Large intestine (tissue), 3 donors: Measurements from ENCODE around the gene LRP2. TPM values are rescaled to one million over a fixed set of nuclear protein-coding genes. Genes with fewer than 3 reads are reported as not detected.
"Not testable (repeated sequence)": the region's sequence is repeated elsewhere in the genome, so short reads cannot be mapped to it uniquely, and the experiment has no call there.

ENCODE experiments used
- DNase-seq, 2 donors: peaks; one replicate each; pipeline versions ENCODE4 v3.0.0 to v3.0.0-alpha.2; 2013
- H3K27ac ChIP-seq: one replicate; pipeline ENCODE4 v1.5.1; 2013; ENCODE audit warnings: low read length
- H3K27me3 ChIP-seq: 2 replicates; pipeline ENCODE4 v1.6.1; 2013; ENCODE audit warnings: low read length; ENCODE audit not compliant: control insufficient read depth, insufficient read depth
- H3K36me3 ChIP-seq: 2 replicates; pipeline ENCODE4 v1.6.1; 2013; ENCODE audit warnings: low read length; ENCODE audit not compliant: control insufficient read depth, insufficient read depth
- H3K4me1 ChIP-seq: one replicate; pipeline ENCODE4 v1.6.1; 2013; ENCODE audit warnings: low read length; ENCODE audit not compliant: control insufficient read depth, insufficient read depth
- H3K4me3 ChIP-seq: one replicate; pipeline ENCODE4 v1.5.1; 2013; ENCODE audit warnings: low read length
- H3K9me3 ChIP-seq: one replicate; pipeline ENCODE4 v1.6.1; 2013; ENCODE audit warnings: mild to moderate bottlenecking, low read depth, low read length, moderate library complexity; ENCODE audit not compliant: control insufficient read depth
- WGBS: methylation state at CpG from one replicate; pipeline ENCODE4 v1.1.5; 2013; ENCODE audit warnings: low lambda C conversion rate; ENCODE audit not compliant: insufficient coverage; 5-methylcytosine and 5-hydroxymethylcytosine counted together
- polyA plus RNA-seq: library from polyadenylated mRNA; unstranded; fragments of 120-200 nt; gene quantifications from one replicate; pipeline ENCODE4 v1.2.1, GENCODE V29; 2013

Gene LRP2
- polyA plus RNA-seq, 1 donor: 4.4 TPM

DNA sequence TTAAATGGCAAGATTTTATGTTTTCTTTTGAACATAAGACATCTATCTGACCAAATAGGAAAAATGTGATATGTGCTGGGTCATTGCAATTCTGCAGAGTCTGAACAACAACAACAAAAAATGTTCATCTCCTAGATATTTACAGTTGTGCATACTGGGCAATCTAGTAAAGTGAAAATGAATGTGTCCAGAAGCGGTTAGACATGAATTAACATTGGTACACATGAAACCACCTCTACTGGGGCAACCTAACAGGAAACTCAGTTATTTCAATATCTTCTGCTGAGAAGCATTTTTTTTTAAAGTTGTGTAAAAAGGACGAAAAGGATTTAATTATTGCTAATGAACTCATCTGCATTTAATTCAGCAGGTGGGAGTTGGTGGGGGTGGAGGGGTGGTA lies 216.1 kb downstream of the LRP2 start:
- Histone ChIP-seq H3K4me3 (no peak overlapping the region), H3K27ac (no peak overlapping the region), H3K4me1 (no peaks in the 10 kb centered on the region), H3K36me3 (no peaks in the 10 kb centered on the region), H3K27me3 (no peaks in the 10 kb centered on the region), H3K9me3 (no peaks in the 10 kb centered on the region)
- no peak for DNase-seq
- 88% methylated on average over 1 of the region's 2 CpGs for WGBS

- H3K27me3 ChIP-seq: no peaks in the 10 kb centered on the region
- no peak for DNase-seq
- H3K9me3 ChIP-seq: no peaks in the 10 kb centered on the region
- H3K4me3 ChIP-seq: no peak overlapping the region
- peaks cover 3% of the 10 kb centered on the region for H3K36me3 ChIP-seq
- H3K27ac ChIP-seq: no peak overlapping the region
- WGBS: no CpG with 5 or more reads among the region's 3 CpGs
- H3K4me1 ChIP-seq: no peaks in the 10 kb centered on the region
Measured at GRCh38 chr2:169143998-169144397, 218.3 kb downstream of the LRP2 start.

- no peaks in the 10 kb centered on the region for H3K9me3 ChIP-seq
- no peak overlapping the region for H3K4me3 ChIP-seq
- WGBS: 20% methylated on average over 3 of the region's 10 CpGs
- H3K4me1 ChIP-seq: no peaks in the 10 kb centered on the region
- H3K36me3 ChIP-seq: peaks cover 3% of the 10 kb centered on the region
- no peak overlapping the region for H3K27ac ChIP-seq
- no peaks in the 10 kb centered on the region for H3K27me3 ChIP-seq
- DNase-seq: peak; percentile 6 to 23
Measured at GRCh38 chr2:169141713-169142352, 220.5 kb downstream of the LRP2 start.

DNA sequence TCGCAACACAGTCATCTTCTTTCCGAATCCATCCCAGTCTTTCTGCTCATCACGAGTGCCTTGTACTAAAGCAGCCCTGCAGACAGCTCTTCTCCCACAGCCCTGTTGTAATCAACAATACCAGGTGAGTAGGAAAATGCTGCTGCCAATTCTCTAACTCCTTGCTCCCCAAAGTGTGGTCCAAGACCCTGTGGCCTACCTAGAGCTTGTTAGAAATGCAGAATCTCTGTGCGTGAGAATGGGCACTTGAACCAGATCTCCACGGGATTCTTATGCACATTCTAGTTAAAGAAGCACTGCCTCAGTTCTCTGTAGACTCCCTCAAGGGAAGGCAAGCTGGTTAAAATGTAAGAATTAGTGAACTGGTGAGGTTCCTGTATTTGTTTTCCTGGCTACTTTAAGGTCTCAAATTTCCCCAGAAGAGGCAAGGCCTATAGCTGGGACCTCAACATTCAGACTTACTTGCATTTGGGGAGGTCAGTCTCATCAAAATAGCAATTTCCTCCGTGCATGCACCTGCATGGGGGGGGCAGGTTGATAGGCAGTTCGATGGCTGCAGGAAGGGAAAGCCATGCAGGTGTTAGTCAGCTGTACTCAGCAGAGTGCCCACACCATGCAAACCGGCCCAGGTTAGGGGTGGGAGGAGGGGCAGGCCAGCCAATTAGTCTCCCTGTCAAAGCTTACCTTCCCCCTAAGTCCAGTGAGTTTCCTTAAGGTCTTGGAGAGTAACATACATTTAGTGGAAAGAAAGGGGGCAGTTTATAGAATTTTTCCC lies 222.2 kb downstream of the LRP2 start:
- Histone ChIP-seq H3K4me1 (no peaks in the 10 kb centered on the region), H3K27ac (no peak overlapping the region), H3K9me3 (no peaks in the 10 kb centered on the region), H3K27me3 (no peaks in the 10 kb centered on the region), H3K36me3 (peaks cover 3% of the 10 kb centered on the region), H3K4me3 (no peak overlapping the region)
- WGBS: 100% methylated on average over 1 of the region's 8 CpGs
- no peak for DNase-seq

DNA sequence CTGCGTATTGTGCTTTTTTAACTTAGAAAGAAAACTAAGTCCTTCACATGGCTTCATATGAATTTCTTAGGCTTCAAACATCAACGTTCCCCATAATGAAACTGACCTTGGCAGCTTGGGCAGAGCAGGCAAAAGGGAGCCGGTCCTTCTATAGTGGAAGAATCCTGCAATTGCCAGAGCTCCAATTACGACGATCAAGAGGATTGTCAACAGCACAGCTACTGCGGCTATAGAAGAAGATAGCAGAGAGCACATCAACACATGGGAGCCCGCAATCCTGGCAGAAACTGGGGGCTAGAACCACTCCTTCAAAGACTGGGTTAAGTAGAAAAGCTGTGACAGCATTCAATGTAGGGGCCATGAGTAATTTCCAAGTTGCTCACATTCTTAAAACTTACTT lies 223.2 kb downstream of the LRP2 start:
- no CpG with 5 or more reads among the region's 7 CpGs for WGBS
- Histone ChIP-seq H3K9me3 (no peaks in the 10 kb centered on the region), H3K4me3 (no peak overlapping the region), H3K27me3 (no peaks in the 10 kb centered on the region), H3K36me3 (peaks cover 3% of the 10 kb centered on the region), H3K27ac (no peak overlapping the region), H3K4me1 (no peaks in the 10 kb centered on the region)
- no peak for DNase-seq

DNA sequence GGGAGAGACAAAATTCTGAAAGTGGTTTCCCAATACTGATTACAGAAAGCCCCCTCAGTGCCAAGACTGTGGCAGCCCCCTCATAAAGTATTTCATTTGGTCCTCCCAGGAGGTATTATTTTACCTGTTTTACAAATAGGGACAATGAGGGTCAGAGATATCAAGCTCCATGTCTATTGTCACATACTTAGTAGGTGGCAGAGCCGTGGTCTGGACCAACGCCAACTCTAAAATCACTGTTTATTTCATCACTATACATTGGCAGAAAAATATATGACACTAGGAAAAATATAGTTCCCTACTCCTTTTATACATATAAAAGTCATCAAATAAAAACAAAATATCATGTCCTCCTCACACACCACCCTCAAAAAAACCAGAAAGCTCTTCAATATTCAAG lies 224.4 kb downstream of the LRP2 start:
- Histone ChIP-seq H3K9me3 (no peaks in the 10 kb centered on the region), H3K27ac (no peak overlapping the region), H3K4me3 (no peak overlapping the region), H3K4me1 (no peaks in the 10 kb centered on the region), H3K36me3 (peaks cover 3% of the 10 kb centered on the region), H3K27me3 (no peaks in the 10 kb centered on the region)
- no CpG with 5 or more reads among the region's 2 CpGs for WGBS
- DNase-seq: no peak

GRCh38 chr2:169136885-169137534 lies 225.3 kb downstream of the LRP2 start:
- Histone ChIP-seq H3K4me3 (no peak overlapping the region), H3K4me1 (no peaks in the 10 kb centered on the region), H3K27ac (no peak overlapping the region), H3K9me3 (no peaks in the 10 kb centered on the region), H3K36me3 (peaks cover 3% of the 10 kb centered on the region), H3K27me3 (no peaks in the 10 kb centered on the region)
- DNase-seq: no peak
- no CpG with 5 or more reads among the region's 3 CpGs for WGBS

GRCh38 chr2:169136428-169136827 lies 225.9 kb downstream of the LRP2 start:
- not testable (repeated sequence) for H3K4me1 ChIP-seq, H3K27ac ChIP-seq, DNase-seq, H3K36me3 ChIP-seq, H3K9me3 ChIP-seq, H3K4me3 ChIP-seq, H3K27me3 ChIP-seq
- WGBS: no CpG with 5 or more reads among the region's 5 CpGs

DNA sequence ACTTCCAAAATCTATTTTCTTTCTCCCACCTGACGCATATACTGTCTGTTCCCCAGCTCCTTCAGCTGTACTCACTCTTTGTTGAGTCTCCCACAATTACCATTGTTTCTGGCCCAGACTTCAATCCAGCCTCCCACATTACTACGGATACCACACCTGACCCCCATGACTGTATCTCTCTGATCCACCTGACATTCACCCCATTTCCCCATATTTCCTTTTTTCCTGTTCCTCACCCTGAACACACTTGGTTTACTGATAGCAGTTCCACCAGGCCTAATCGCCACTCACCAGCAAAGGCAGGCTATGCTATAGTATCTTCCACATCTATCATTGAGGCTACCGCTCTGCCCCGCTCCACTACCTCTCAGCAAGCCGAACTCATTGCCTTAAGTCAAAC lies 228.1 kb downstream of the LRP2 start:
- H3K27me3 ChIP-seq, H3K27ac ChIP-seq, H3K36me3 ChIP-seq, H3K4me1 ChIP-seq, H3K4me3 ChIP-seq, DNase-seq, H3K9me3 ChIP-seq: not testable (repeated sequence)
- WGBS: 93% methylated on average over 2 of the region's 6 CpGs

GRCh38 chr2:169131587-169132512 lies 230.5 kb downstream of the LRP2 start:
- Histone ChIP-seq H3K36me3 (no peaks in the 10 kb centered on the region), H3K4me1 (peaks cover 4% of the 10 kb centered on the region), H3K27ac (no peak overlapping the region), H3K4me3 (no peak overlapping the region), H3K9me3 (no peaks in the 10 kb centered on the region), H3K27me3 (no peaks in the 10 kb centered on the region)
- no peak for DNase-seq
- WGBS: no CpG with 5 or more reads among the region's 9 CpGs
